Measurements from ENCODE around the gene CCDC32. TPM values are rescaled to one million over a fixed set of nuclear protein-coding genes. Genes with fewer than 3 reads are reported as not detected.

Gene CCDC32
- total RNA-seq, 1 donor from 2014 or later = 28.3 TPM

DNA sequence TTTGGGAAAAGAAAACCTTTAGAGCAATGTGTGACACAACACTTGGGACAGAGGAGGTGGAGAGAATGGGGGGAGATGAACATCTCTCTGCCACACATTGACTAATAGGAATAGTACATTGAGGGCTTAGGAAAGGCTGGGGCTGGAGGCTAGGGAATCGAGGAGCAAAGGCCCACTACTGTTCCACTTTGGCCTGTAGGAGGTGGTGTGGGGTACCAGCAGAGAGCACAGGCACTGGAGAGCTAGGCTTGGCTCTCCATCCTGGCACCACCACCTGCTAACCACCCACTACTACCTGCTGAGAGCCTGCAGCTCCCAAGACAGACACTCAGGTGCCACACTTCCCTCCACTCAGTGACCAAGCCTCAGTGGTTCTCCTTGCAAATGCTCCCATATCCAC, 19.4 kb downstream of the CCDC32 start:
- Mint-ChIP-seq H3K9me3 (ENCODE audit: unreplicated experiment) (no peaks in the 10 kb centered on the region), H3K4me3 (ENCODE audit: unreplicated experiment) (no peak overlapping the region), H3K36me3 (ENCODE audit: unreplicated experiment) (peaks cover 10% of the 10 kb centered on the region), H3K27ac (ENCODE audit: unreplicated experiment) (no peak overlapping the region), H3K4me1 (ENCODE audit: unreplicated experiment) (no peaks in the 10 kb centered on the region), H3K27me3 (ENCODE audit: unreplicated experiment) (no peaks in the 10 kb centered on the region)
- DNase-seq (ENCODE audit: extremely low spot score, unreplicated experiment) = no peak
- TF ChIP-seq, protein P1, sequence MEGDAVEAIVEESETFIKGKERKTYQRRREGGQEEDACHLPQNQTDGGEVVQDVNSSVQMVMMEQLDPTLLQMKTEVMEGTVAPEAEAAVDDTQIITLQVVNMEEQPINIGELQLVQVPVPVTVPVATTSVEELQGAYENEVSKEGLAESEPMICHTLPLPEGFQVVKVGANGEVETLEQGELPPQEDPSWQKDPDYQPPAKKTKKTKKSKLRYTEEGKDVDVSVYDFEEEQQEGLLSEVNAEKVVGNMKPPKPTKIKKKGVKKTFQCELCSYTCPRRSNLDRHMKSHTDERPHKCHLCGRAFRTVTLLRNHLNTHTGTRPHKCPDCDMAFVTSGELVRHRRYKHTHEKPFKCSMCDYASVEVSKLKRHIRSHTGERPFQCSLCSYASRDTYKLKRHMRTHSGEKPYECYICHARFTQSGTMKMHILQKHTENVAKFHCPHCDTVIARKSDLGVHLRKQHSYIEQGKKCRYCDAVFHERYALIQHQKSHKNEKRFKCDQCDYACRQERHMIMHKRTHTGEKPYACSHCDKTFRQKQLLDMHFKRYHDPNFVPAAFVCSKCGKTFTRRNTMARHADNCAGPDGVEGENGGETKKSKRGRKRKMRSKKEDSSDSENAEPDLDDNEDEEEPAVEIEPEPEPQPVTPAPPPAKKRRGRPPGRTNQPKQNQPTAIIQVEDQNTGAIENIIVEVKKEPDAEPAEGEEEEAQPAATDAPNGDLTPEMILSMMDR (IDR thresholded peaks at IDR 0.05) = no peak

DNA sequence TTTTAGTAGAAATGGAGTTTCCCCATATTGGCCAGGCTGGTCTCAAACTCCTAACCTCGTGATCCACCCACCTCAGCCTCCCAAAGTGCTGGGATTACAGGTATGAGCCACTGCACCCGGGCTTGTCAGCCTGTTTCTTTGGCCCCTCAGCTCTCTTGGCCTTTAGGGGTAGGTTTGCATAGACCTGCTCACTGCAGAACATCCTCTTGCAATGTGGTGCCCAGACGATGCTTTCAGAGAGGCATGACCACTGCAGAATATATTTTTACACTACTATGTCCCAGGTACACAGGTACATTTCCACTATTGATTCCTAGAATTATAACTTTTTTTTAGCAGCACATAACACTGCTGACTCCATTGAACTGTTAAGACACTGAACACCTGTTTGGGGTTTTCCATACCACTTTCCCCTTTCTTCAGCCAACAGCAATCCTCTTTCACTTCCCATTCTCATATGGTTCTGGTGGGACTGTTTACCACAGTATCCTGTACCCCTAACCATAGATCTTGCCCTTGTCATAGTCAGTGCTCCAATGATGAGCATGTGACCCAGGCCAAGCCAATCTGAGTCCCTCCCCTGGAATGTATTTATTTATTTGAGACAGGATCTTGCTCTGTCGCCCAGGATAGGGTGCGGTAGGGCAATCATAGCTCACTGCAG, 21.1 kb downstream of the CCDC32 start:
- TF ChIP-seq, protein P1 (IDR thresholded peaks at IDR 0.05) = no peak
- DNase-seq (ENCODE audit: extremely low spot score, unreplicated experiment) = no peak
- Mint-ChIP-seq H3K27me3 (ENCODE audit: unreplicated experiment) (no peaks in the 10 kb centered on the region), H3K9me3 (ENCODE audit: unreplicated experiment) (no peaks in the 10 kb centered on the region), H3K4me1 (ENCODE audit: unreplicated experiment) (no peaks in the 10 kb centered on the region), H3K27ac (ENCODE audit: unreplicated experiment) (no peak overlapping the region), H3K4me3 (ENCODE audit: unreplicated experiment) (no peak overlapping the region), H3K36me3 (ENCODE audit: unreplicated experiment) (peaks cover 7% of the 10 kb centered on the region)

DNA sequence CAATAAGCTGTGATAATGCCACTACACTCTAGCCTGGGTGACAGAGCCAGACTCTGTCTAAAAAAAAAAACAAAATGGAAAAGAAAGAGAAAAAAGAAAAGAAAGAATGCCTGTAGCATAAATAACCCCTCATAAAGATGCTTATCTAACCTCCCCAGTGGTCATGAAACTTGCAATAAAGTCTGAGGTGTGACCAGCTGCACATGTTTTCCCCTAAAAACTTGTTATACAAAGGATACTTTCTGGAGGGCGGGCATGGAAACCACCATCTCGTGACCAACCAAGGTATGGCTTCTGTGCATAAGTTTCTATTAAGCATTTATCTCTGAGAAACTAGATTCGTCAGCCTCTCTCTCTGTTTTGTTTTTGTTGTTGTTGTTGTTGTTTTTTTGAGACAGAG, 21.8 kb downstream of the CCDC32 start:
- peaks cover 7% of the 10 kb centered on the region for H3K36me3 Mint-ChIP-seq (ENCODE audit: unreplicated experiment)
- no peaks in the 10 kb centered on the region for H3K9me3 Mint-ChIP-seq (ENCODE audit: unreplicated experiment)
- no peaks in the 10 kb centered on the region for H3K27me3 Mint-ChIP-seq (ENCODE audit: unreplicated experiment)
- no peak overlapping the region for H3K27ac Mint-ChIP-seq (ENCODE audit: unreplicated experiment)
- no peak overlapping the region for H3K4me3 Mint-ChIP-seq (ENCODE audit: unreplicated experiment)
- no peak for DNase-seq (ENCODE audit: extremely low spot score, unreplicated experiment)
- H3K4me1 Mint-ChIP-seq (ENCODE audit: unreplicated experiment) = no peaks in the 10 kb centered on the region
- TF ChIP-seq, protein P1 (IDR thresholded peaks at IDR 0.05) = no peak

DNA sequence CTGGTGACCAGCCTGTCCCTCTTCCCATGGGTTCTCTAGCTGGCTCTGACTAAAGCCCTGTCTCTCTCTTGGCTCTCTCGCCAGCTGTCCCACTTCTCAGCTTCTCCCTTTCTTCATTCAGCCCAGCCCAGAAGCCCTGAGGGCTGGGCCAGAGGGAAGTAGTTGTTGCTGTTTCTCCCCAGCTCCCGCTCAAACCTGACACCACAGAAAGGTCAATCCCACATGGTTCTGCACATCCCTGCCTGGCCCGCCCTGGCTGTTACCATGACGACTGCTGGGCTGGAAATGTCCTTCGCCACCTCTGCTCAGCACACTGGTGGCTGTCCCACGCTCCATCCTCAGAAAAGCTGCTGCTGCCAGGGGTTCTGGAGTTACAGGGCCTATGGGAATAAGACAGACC, 25.9 kb downstream of the CCDC32 start:
- H3K9me3 Mint-ChIP-seq (ENCODE audit: unreplicated experiment) = no peaks in the 10 kb centered on the region
- H3K36me3 Mint-ChIP-seq (ENCODE audit: unreplicated experiment) = peaks cover 6% of the 10 kb centered on the region
- H3K4me1 Mint-ChIP-seq (ENCODE audit: unreplicated experiment) = peaks cover 4% of the 10 kb centered on the region
- H3K27me3 Mint-ChIP-seq (ENCODE audit: unreplicated experiment) = no peaks in the 10 kb centered on the region
- TF ChIP-seq, protein P1 (IDR thresholded peaks at IDR 0.05) = no peak
- no peak overlapping the region for H3K4me3 Mint-ChIP-seq (ENCODE audit: unreplicated experiment)
- H3K27ac Mint-ChIP-seq (ENCODE audit: unreplicated experiment) = no peak overlapping the region
- no peak for DNase-seq (ENCODE audit: extremely low spot score, unreplicated experiment)

DNA sequence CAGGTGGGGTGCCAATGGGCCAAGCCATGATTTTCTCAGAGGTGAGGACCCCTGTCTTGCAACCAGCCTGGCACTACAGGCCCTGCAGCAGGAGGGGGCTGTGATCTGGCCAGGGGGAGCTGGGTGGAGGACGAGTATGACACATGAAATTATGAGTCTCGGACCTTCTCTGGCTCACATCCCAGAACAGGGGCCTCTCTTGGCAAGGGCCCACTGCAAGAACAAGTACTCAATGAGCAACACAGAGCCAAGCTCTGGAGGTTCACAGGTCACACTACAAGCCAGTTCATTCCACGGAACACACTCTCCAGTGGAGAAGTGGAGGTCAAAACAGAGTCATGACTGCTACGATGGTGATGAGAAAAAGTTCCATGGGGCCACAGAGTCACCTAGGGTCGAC, 28.3 kb downstream of the CCDC32 start:
- Mint-ChIP-seq H3K36me3 (ENCODE audit: unreplicated experiment) (peaks cover 6% of the 10 kb centered on the region), H3K9me3 (ENCODE audit: unreplicated experiment) (no peaks in the 10 kb centered on the region), H3K4me3 (ENCODE audit: unreplicated experiment) (no peak overlapping the region), H3K27ac (ENCODE audit: unreplicated experiment) (no peak overlapping the region), H3K27me3 (ENCODE audit: unreplicated experiment) (no peaks in the 10 kb centered on the region), H3K4me1 (ENCODE audit: unreplicated experiment) (peaks cover 4% of the 10 kb centered on the region)
- no peak for DNase-seq (ENCODE audit: extremely low spot score, unreplicated experiment)
- TF ChIP-seq, protein P1 (IDR thresholded peaks at IDR 0.05) = no peak
